ENCODE data around the gene FAM227A.

DNA sequence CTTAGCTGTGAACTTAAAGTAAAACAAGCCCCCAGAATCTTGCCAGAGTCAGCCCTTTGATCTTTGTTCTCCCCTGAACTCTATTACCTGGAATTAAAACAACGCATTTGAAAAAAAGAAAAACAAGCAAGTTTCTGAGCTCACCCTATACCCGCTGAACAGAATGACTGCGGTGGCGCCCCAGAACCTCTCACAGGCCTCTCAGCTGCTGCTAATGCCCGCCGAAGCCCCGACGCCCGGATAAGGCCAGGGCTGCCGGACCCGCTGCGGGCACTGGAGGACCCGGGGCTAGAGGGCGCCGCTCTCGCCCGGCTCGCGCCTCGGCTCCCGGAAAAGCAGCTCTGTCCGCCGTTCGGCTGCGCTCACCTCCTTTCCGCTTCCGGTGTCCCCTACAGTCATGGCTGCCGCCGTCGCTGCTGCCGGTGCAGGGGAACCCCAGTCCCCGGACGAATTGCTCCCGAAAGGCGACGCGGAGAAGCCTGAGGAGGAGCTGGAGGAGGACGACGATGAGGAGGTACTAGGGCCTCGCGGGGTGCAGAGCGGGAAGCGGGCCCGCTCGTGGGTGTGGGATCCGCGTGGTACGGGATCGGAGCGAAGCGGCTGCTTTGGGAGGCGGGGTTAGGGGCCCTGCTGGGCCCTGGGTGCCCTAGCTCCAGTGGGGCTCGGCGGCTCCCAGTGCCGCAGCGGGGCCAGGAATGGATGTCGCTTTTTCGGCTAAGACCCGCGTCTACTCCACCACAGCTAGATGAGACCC is 25.6 kb upstream of the FAM227A start, which contains the start of gene TOMM22:
- TF ChIP-seq, protein P1, sequence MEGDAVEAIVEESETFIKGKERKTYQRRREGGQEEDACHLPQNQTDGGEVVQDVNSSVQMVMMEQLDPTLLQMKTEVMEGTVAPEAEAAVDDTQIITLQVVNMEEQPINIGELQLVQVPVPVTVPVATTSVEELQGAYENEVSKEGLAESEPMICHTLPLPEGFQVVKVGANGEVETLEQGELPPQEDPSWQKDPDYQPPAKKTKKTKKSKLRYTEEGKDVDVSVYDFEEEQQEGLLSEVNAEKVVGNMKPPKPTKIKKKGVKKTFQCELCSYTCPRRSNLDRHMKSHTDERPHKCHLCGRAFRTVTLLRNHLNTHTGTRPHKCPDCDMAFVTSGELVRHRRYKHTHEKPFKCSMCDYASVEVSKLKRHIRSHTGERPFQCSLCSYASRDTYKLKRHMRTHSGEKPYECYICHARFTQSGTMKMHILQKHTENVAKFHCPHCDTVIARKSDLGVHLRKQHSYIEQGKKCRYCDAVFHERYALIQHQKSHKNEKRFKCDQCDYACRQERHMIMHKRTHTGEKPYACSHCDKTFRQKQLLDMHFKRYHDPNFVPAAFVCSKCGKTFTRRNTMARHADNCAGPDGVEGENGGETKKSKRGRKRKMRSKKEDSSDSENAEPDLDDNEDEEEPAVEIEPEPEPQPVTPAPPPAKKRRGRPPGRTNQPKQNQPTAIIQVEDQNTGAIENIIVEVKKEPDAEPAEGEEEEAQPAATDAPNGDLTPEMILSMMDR (IDR thresholded peaks at IDR 0.05), result peak; percentile 40 to 86 (median 74)
- TF ChIP-seq POLR2A (IDR thresholded peaks at IDR 0.05), result peak; percentile 76
